GM12878 (cell line): ENCODE results near the gene HCLS1. TPM values are rescaled to one million over a fixed set of nuclear protein-coding genes. Genes with fewer than 3 reads are reported as not detected.

Source experiments
- ATAC-seq: fragments of 200-7000 bp; cut with Tn5 transposase; 3 replicates; pipeline ENCODE4 v1.9.1; 2020; ENCODE audit warnings: mild to moderate bottlenecking, moderate library complexity
- BruUV-seq: library from RNA; stranded (reverse); fragments of 400-500 nt; replicated peaks from 2 replicates; lab custom pipeline; 2021; lab: Mats Ljungman, UMichigan
- CTCF ChIA-PET: fragments of 300-600 bp; sonication (Branson Sonifier 250); formaldehyde crosslinking; extraction: SDS; loops from one replicate; lab custom pipeline; 2021; ENCODE audit warnings: inconsistent platforms; lab: Yijun Ruan, JAX
- POLR2A ChIA-PET: fragments of 350-600 bp; formaldehyde crosslinking; extraction: SDS; loops from one replicate; lab custom pipeline; 2021; ENCODE audit warnings: inconsistent platforms; lab: Charles Lee
- RAD21 ChIA-PET: fragments of 300-600 bp; sonication (Branson Sonifier 250); formaldehyde crosslinking; loops from one replicate; lab custom pipeline; 2023; ENCODE audit warnings: antibody characterized with exemption; ENCODE audit not compliant: unreplicated experiment; lab: Charles Lee
- SMC1A ChIA-PET: fragments of 300-600 bp; sonication (Branson Sonifier 250); formaldehyde crosslinking; loops from one replicate; lab custom pipeline; 2023; ENCODE audit not compliant: unreplicated experiment, uncharacterized antibody; lab: Charles Lee
- DNase-seq: peaks from one replicate; pipeline ENCODE4 v3.0.0-alpha.2; 2011; ENCODE audit warnings: low read depth, low spot score
- FAIRE-seq: peaks from 3 replicates; lab custom pipeline; 2011; peaks lifted over from hg19 to GRCh38; lab: Jason Lieb, UNC
- H2AFZ ChIP-seq: 2 replicates; pipeline ENCODE4 v1.6.0; 2011; ENCODE audit warnings: low read depth, low read length, control low read depth; ENCODE audit not compliant: control insufficient read depth
- H3K27ac ChIP-seq: 2 replicates; pipeline ENCODE4 v1.5.1; 2011; ENCODE audit warnings: control low read depth; ENCODE audit not compliant: control insufficient read depth, insufficient read depth
- H3K27me3 ChIP-seq, 2 experiments: replicated peaks in 1 of 2; 2 replicates each; pipeline versions ENCODE4 v1.6.0 to v1.6.1; 2011; ENCODE audit warnings: low read length in 1 of 2; ENCODE audit not compliant: control insufficient read depth in 2 of 2, insufficient read depth in 2 of 2
- H3K36me3 ChIP-seq, 2 experiments: 2 replicates each; pipeline ENCODE4 v1.5.1; 2011; ENCODE audit warnings: low read length in 1 of 2; ENCODE audit not compliant: control insufficient read depth in 2 of 2, insufficient read depth in 2 of 2
- H3K4me1 ChIP-seq: 2 replicates; pipeline ENCODE4 v1.6.1; 2011; ENCODE audit warnings: mild to moderate bottlenecking, low read length, moderate library complexity, mixed read lengths; ENCODE audit not compliant: control insufficient read depth, insufficient read depth
- H3K4me2 ChIP-seq: 2 replicates; pipeline ENCODE4 v1.6.0; 2011; ENCODE audit warnings: control low read depth; ENCODE audit not compliant: control insufficient read depth, insufficient read depth
- H3K4me3 ChIP-seq: fragments of 200-600 bp; sonication (generic); 2 replicates; pipeline ENCODE4 v1.5.1; 2016
- H3K79me2 ChIP-seq: 2 replicates; pipeline ENCODE4 v1.6.0; 2011; ENCODE audit warnings: low read length; ENCODE audit not compliant: control insufficient read depth, insufficient read depth
- H3K9ac ChIP-seq: 2 replicates; pipeline ENCODE4 v1.8.0; 2011; ENCODE audit warnings: low read length, control low read depth, mixed read lengths; ENCODE audit not compliant: control insufficient read depth, insufficient read depth
- H3K9me3 ChIP-seq: replicated peaks from 3 replicates; pipeline ENCODE4 v1.5.1; 2011; ENCODE audit warnings: mild to moderate bottlenecking, low read length; ENCODE audit not compliant: control insufficient read depth, insufficient read depth
- H4K20me1 ChIP-seq: 2 replicates; pipeline ENCODE4 v1.6.0; 2011; ENCODE audit not compliant: control insufficient read depth, insufficient read depth
- BACH1 ChIP-seq: fragments of 450-650 bp; IDR thresholded peaks from 2 replicates; pipeline ENCODE4 v1.6.1; 2017; ENCODE audit warnings: mild to moderate bottlenecking, borderline replicate concordance
- BMI1 ChIP-seq: fragments of 450-650 bp; IDR thresholded peaks from 2 replicates; pipeline ENCODE4 v1.6.1; 2016; ENCODE audit warnings: mild to moderate bottlenecking, moderate library complexity, borderline replicate concordance
- FOS ChIP-seq: IDR thresholded peaks from 3 replicates; pipeline ENCODE4 v1.6.1; 2011; ENCODE audit warnings: borderline replicate concordance; ENCODE audit not compliant: insufficient read length; ENCODE audit errors: extremely low read depth
- FOXK2 ChIP-seq: fragments of 450-650 bp; IDR thresholded peaks from 2 replicates; pipeline ENCODE4 v1.6.1; 2017; ENCODE audit warnings: mild to moderate bottlenecking, moderate library complexity
- GABPA ChIP-seq: IDR thresholded peaks from 2 replicates; pipeline ENCODE4 v1.6.1; 2014; ENCODE audit warnings: antibody characterized with exemption, low read depth, mild to moderate bottlenecking, inconsistent platforms
- HDAC6 ChIP-seq: fragments of 200-600 bp; sonication (generic); IDR thresholded peaks from one replicate; pipeline ENCODE4 v1.8.0; 2017; ENCODE audit warnings: antibody characterized with exemption; ENCODE audit not compliant: unreplicated experiment
- MEF2A ChIP-seq: IDR thresholded peaks from 2 replicates; pipeline ENCODE4 v1.6.1; 2011; ENCODE audit warnings: low read depth, mild to moderate bottlenecking, low read length, moderate library complexity; ENCODE audit not compliant: insufficient read depth
- MTA2 ChIP-seq: fragments of 450-650 bp; IDR thresholded peaks from 2 replicates; pipeline ENCODE4 v1.6.1; 2016; ENCODE audit warnings: low read depth, mild to moderate bottlenecking, moderate library complexity
- MYB ChIP-seq: fragments of 150-350 bp; IDR thresholded peaks from 2 replicates; pipeline ENCODE4 v1.6.1; 2014; ENCODE audit warnings: mild to moderate bottlenecking, low read depth, low read length, borderline replicate concordance
- NR2C2 ChIP-seq: IDR thresholded peaks from 2 replicates; pipeline ENCODE4 v1.6.1; 2011; ENCODE audit warnings: borderline replicate concordance, low read depth; ENCODE audit not compliant: control insufficient read depth, insufficient read length
- REST ChIP-seq: IDR thresholded peaks from 2 replicates; pipeline ENCODE4 v1.6.1; 2012; ENCODE audit warnings: mild to moderate bottlenecking, low read depth, low read length
- RFX5 ChIP-seq: IDR thresholded peaks from 2 replicates; pipeline ENCODE4 v1.6.1; 2011; ENCODE audit warnings: low read depth, low read length, improper control_type of control experiment
- ZBED1 ChIP-seq: IDR thresholded peaks from 2 replicates; pipeline ENCODE4 v1.6.1; 2016; ENCODE audit warnings: borderline replicate concordance
- ZNF384 ChIP-seq: IDR thresholded peaks from 2 replicates; pipeline ENCODE4 v1.6.1; 2012; ENCODE audit warnings: low read depth, mild to moderate bottlenecking, low read length, improper control_type of control experiment, borderline replicate concordance
- ZNF622 ChIP-seq: fragments of 450-650 bp; IDR thresholded peaks from 2 replicates; pipeline ENCODE4 v1.6.1; 2017; ENCODE audit warnings: mild to moderate bottlenecking, inconsistent platforms
- WGBS: methylation state at CpG from one replicate; pipeline ENCODE4 v1.1.6; 2016; ENCODE audit warnings: low lambda C conversion rate; ENCODE audit not compliant: insufficient replicate concordance, insufficient coverage; ENCODE audit errors: missing lambda C conversion rate; 5-methylcytosine and 5-hydroxymethylcytosine counted together
- in situ Hi-C: fragments of 300-500 bp; cut with MboI; formaldehyde crosslinking; loops from 9 replicates; pipeline ENCODE4 v1.14.3; 2018; ENCODE audit warnings: mixed read lengths
- intact Hi-C: fragments of 100-400 bp; cut with micrococcal nuclease; formaldehyde crosslinking; loops from one replicate; pipeline ENCODE4 v1.14.2; 2022; ENCODE audit not compliant: unreplicated experiment
- polyA plus RNA-seq, 11 experiments: library from polyadenylated mRNA; depleted of rRNA in 4 of 11; unstranded in 6 of 11; stranded (reverse) in 5 of 11; fragments of >200 nt; fragmentation: Nextera tagmentation in 4 of 11; fragmentation: Illumina TruSeq in 1 of 11; extraction: Ambion mirVana in 4 of 11; extraction: Trizol in 1 of 11; gene quantifications; 1 replicate in 1 of 11; 2 replicates in 10 of 11; pipeline versions ENCODE4 v1.2.1 to v1.2.3, GENCODE V29; 2011 to 2016; ENCODE audit warnings: inconsistent platforms in 2 of 11, missing spikeins in 2 of 11, low read depth in 1 of 11
- total RNA-seq, 4 experiments: library from RNA; depleted of rRNA in 3 of 4; stranded (reverse); fragments of >200 nt in 3 of 4; fragmentation: Illumina TruSeq in 1 of 4; extraction: Trizol in 1 of 4; gene quantifications; 2 replicates each; pipeline versions ENCODE4 v1.2.1 to v1.2.3, GENCODE V29; 2013 to 2021
- TF ChIP-seq, protein P1 (sequence below): IDR thresholded peaks from 2 replicates; pipeline ENCODE4 v1.6.1; 2011; ENCODE audit warnings: low read depth, mild to moderate bottlenecking, low read length, moderate library complexity, borderline replicate concordance; ENCODE audit errors: extremely low read depth

HCLS1 gene
- total and polyA plus RNA-seq, 10 of the 15 experiments (the other 5 are each of a cell fraction or from before 2014, with no cell fraction given): 51.6 to 344 (median 231) TPM

GRCh38 chr3:121598564-121598963 is 62.1 kb downstream of the HCLS1 start:
- no peak overlapping the region for H2AFZ ChIP-seq
- ChIA-PET CTCF (interaction anchor here (0.8 to 1.1 kb wide), 2 partner anchors 50 to 177 kb away, joined by 3 read pairs; no protein-coding TSS in a partner anchor), RAD21 (no interaction called here), POLR2A (interaction anchor here (0.7 kb wide), 1 partner anchor 19 kb away, joined by 3 read pairs; no protein-coding TSS in a partner anchor), SMC1A (interaction anchor here (0.7 to 1.4 kb wide), 3 partner anchors 36 to 123 kb away, joined by 3 read pairs; no protein-coding TSS in a partner anchor)
- H3K4me1 ChIP-seq: no peaks in the 10 kb centered on the region
- ATAC-seq (no peak), DNase-seq (no peak), FAIRE-seq (no peak)
- in situ Hi-C loops: no loop called here
- no peaks in the 10 kb centered on the region for H3K9me3 ChIP-seq
- BruUV-seq: no TSS peak
- H3K27ac ChIP-seq: no peak overlapping the region
- no peak overlapping the region for H3K9ac ChIP-seq
- no peak overlapping the region for H3K4me2 ChIP-seq
- TF ChIP-seq, protein P1, sequence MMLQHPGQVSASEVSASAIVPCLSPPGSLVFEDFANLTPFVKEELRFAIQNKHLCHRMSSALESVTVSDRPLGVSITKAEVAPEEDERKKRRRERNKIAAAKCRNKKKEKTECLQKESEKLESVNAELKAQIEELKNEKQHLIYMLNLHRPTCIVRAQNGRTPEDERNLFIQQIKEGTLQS: no peak
- TF ChIP-seq MYB (no peak), MTA2 (no peak), BACH1 (no peak), HDAC6 (no peak), REST (no peak), MEF2A (no peak), FOXK2 (no peak), ZNF384 (no peak), BMI1 (no peak), ZNF622 (no peak), NR2C2 (no peak), GABPA (no peak), RFX5 (no peak), FOS (no peak), ZBED1 (no peak)
- intact Hi-C loops: no loop called here
- no peaks in the 10 kb centered on the region for H3K27me3 ChIP-seq
- 97% methylated on average over 2 of the region's 2 CpGs for WGBS
- H4K20me1 ChIP-seq: no peaks in the 10 kb centered on the region
- no peaks in the 10 kb centered on the region for H3K36me3 ChIP-seq
- no peaks in the 10 kb centered on the region for H3K79me2 ChIP-seq
- H3K4me3 ChIP-seq: no peak overlapping the region
